Immature natural killer cell (primary cell): ENCODE data around the gene ZNF133. TPM values are rescaled to one million over a fixed set of nuclear protein-coding genes. Genes with fewer than 3 reads are reported as not detected.
"Not testable (repeated sequence)": the region's sequence is repeated elsewhere in the genome, so short reads cannot be mapped to it uniquely, and the experiment has no call there.

Experiments
- DNase-seq, 3 donors: peaks; one replicate each; pipeline ENCODE4 v3.0.0; 2022; ENCODE audit warnings: mixed read lengths in 1 of 3
- H3K27ac Mint-ChIP-seq, 6 donors: one replicate each; pipeline ENCODE4 v1.8.0; 2020; ENCODE audit warnings: mixed read lengths in 6 of 6, mild to moderate bottlenecking in 5 of 6, inconsistent platforms in 4 of 6, moderate library complexity in 3 of 6
- H3K27me3 Mint-ChIP-seq, 3 donors: one replicate each; pipeline ENCODE4 v1.8.0; 2020 to 2021; ENCODE audit warnings: low read depth in 3 of 3, mild to moderate bottlenecking in 3 of 3, mixed read lengths in 3 of 3, moderate library complexity in 3 of 3, inconsistent platforms in 1 of 3
- H3K36me3 Mint-ChIP-seq, 3 donors: one replicate each; pipeline ENCODE4 v1.8.0; 2020; ENCODE audit warnings: mixed read lengths in 3 of 3, inconsistent platforms in 2 of 3, mild to moderate bottlenecking in 2 of 3
- H3K4me1 Mint-ChIP-seq, 2 donors: one replicate each; pipeline ENCODE4 v1.8.0; 2020; ENCODE audit warnings: inconsistent platforms in 2 of 2, mild to moderate bottlenecking in 2 of 2, mixed read lengths in 2 of 2, moderate library complexity in 1 of 2
- H3K4me3 Mint-ChIP-seq, 5 donors: one replicate each; pipeline ENCODE4 v1.8.0; 2020; ENCODE audit warnings: mild to moderate bottlenecking in 5 of 5, mixed read lengths in 5 of 5, inconsistent platforms in 3 of 5, moderate library complexity in 3 of 5
- H3K9me3 Mint-ChIP-seq, 6 donors: one replicate each; pipeline ENCODE4 v1.8.0; 2020; ENCODE audit warnings: mild to moderate bottlenecking in 6 of 6, mixed read lengths in 6 of 6, inconsistent platforms in 4 of 6, moderate library complexity in 3 of 6
- polyA plus RNA-seq, 3 donors: library from polyadenylated mRNA; unstranded; fragments of 300-500 nt; fragmentation: Illumina TruSeq; gene quantifications; one replicate each; pipeline ENCODE4 v1.2.3, GENCODE V29; 2021

Gene ZNF133
- 1 to 10 TPM; 3.2 to 6.5 (median 5.4) TPM for polyA plus RNA-seq

DNA sequence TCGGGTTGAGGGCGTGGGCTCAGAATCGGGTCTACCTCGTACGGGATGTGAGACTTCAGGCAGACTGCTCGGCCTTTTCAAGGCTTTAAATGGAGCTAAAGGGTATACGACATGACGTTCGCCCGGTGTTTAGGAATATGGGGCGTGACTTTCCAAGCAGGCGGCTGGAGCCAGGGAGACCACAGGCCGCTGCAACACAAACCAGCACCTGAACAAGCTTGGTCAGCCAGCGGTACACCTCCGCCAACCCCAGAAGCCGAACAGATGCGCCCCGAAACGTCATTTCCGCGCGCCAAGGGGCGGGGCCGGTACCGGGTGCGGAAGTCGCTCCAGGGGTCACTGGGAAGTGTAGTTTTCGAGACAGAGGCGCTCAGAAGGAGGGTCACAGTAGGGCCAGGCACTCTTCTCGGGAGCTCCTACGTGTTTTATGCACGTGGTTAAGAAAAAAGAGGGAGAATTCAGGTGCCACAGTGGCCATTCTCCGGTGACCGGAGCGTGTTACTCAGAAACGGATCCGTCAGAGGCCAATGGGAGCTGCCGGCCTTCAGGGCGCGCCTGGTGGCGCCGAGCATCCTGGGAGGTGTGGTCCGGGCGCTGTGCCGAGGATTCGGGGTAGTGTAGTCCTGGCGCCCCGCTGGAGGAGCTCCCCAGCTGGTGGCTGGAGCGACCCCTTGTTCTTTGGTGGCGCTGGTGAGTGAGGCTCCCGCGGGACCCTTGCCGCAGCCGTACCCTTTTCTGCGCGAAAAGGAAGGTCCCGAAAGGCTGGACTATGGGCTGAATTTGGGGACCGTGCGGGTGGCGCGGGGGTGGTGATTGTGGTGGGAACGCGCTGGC, at the start of gene ZNF133:
Gene ZNF133, plus strand, starts transcription at position 613 of the 834 bp plus-strand sequence. CDS start 17,160 bp downstream, outside the sequence.
- DNase-seq = peak; percentile 96 to 97 (median 96)
- peaks cover 12 to 28% (median 16%) of the 10 kb centered on the region in 3 donors for H3K36me3 Mint-ChIP-seq
- H3K27me3 Mint-ChIP-seq = peaks cover 10 to 25% (median 21%) of the 10 kb centered on the region in 3 donors
- H3K4me1 Mint-ChIP-seq = peaks cover 22 to 33% of the 10 kb centered on the region in 2 donors
- peaks cover 2 to 21% (median 5%) of the 10 kb centered on the region in 6 donors for H3K9me3 Mint-ChIP-seq
- H3K4me3 Mint-ChIP-seq = peak within 1 kb of the TSS; percentile 98 to 99 (median 98)
- peak within 1 kb of the TSS; percentile 98 to 100 (median 99) for H3K27ac Mint-ChIP-seq

DNA sequence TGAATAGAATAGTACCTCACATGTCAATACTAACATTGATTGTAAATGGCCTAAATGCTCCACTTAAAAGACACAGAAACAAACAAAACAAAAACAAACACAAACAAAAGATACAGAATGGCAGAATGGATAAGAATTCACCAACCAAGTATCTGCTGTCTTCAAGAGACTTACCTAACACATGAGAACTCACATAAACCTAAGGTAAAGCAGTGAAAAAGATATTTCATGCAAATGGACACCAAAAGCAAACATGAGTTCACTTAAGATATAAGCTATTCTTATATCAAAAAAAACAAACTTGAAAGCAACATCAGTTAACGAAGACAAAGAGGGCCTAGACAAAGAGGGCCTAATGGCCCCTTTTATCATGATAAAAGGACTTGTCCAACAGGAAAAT, 47.3 kb upstream of the ZNF133 start:
- Mint-ChIP-seq H3K27ac (no peak overlapping the region), H3K4me1 (no peaks in the 10 kb centered on the region), H3K9me3 (peaks cover 0 to 11% (median 5%) of the 10 kb centered on the region in 6 donors), H3K4me3 (no peak overlapping the region), H3K27me3 (peaks cover 2 to 9% (median 6%) of the 10 kb centered on the region in 3 donors), H3K36me3 (no peaks in the 10 kb centered on the region)
- no peak for DNase-seq

DNA sequence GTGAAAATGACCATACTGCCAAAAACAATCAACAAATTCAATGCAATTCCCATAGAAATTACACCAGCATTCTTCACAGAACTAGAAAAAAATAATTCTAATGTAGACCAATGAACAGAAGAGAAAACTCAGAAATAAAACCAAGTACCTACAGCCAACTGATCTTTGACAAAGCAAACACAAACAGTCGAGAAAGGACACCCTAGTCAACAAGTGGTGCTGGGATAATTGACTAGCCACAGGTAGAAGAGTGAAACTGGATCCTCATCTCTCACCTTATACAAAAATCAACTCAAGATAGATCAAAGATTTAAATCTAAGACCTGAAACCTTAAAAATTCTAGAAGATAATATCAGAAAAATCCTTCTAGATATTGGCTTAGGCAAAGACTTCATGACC, 44.5 kb upstream of the ZNF133 start:
- Mint-ChIP-seq H3K27me3 (peaks cover under 1 to 10% (median 9%) of the 10 kb centered on the region in 3 donors), H3K4me3 (no peak overlapping the region), H3K27ac (no peak overlapping the region), H3K4me1 (no peaks in the 10 kb centered on the region), H3K36me3 (no peaks in the 10 kb centered on the region), H3K9me3 (peaks cover 0 to 11% (median 5%) of the 10 kb centered on the region in 6 donors)
- DNase-seq = no peak

DNA sequence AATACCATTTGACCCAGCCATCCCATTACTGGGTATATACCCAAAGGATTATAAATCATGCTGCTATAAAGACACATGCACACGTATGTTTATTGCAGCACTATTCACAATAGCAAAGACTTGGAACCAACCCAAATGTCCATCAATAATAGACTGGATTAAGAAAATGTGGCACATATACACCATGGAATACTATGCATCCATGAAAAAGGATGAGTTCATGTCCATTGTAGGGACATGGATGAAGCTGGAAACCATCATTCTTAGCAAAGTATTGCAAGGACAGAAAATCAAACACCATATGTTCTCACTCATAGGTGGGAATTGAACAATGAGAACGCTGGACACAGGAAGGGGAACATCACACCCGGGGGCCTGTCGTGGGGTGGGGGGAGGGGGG, 39.8 kb upstream of the ZNF133 start:
- DNase-seq, H3K4me1 Mint-ChIP-seq, H3K9me3 Mint-ChIP-seq, H3K4me3 Mint-ChIP-seq, H3K27ac Mint-ChIP-seq, H3K27me3 Mint-ChIP-seq, H3K36me3 Mint-ChIP-seq: not testable (repeated sequence)

- Mint-ChIP-seq H3K27me3 (peaks cover 0 to 6% (median 2%) of the 10 kb centered on the region in 3 donors), H3K27ac (no peak overlapping the region), H3K4me1 (no peaks in the 10 kb centered on the region), H3K9me3 (no peaks in the 10 kb centered on the region), H3K4me3 (no peak overlapping the region), H3K36me3 (no peaks in the 10 kb centered on the region)
- DNase-seq = no peak
Observed at GRCh38 chr20:18250217-18250616, 38.1 kb upstream of the ZNF133 start.

DNA sequence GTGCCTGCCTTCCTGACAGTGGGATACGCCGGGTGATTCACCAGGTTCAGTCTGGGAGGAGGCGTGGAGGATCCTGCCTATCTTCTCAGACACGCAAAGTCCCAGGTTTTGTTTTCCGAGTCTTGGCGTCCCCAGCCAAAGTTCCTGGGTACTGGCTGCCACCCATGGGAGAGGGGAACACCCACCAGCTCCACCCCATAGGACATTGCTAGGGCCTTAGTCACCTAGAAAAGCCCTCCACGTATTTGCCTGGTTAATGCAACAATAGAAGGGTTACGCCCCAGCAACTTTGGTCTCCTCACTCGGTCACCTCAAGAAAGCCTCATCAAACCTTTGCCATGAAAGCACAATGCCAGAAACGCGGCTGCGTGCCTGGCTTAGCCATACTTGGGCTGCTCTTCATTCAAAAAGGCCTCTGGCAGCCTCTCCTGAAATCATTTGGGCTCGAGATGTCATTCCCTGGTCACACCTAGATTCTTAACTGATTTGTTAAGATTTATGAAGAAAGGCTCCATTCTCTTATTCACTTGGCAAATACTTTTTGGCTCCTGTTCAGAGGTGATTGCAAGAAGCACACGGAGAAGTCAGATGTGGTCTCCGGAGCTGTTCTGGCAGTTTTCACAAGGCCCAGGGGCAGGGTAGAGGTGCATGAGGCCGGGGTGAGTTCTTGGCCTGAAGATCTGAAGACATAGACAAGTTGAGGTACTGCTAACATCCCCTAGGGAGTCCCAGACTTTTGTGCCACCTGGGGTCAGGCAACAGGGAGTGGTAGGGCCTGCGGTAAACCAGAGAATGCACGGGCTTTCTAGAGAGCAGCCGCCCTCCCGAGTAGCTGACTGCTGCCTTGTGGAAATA, 35.5 kb upstream of the ZNF133 start:
- no peak for DNase-seq
- Mint-ChIP-seq H3K27ac (no peak overlapping the region), H3K9me3 (peaks cover 0 to 2% (median 0%) of the 10 kb centered on the region in 6 donors), H3K4me3 (no peak overlapping the region), H3K4me1 (no peaks in the 10 kb centered on the region), H3K27me3 (peaks cover 0 to 3% (median 3%) of the 10 kb centered on the region in 3 donors), H3K36me3 (no peaks in the 10 kb centered on the region)

DNA sequence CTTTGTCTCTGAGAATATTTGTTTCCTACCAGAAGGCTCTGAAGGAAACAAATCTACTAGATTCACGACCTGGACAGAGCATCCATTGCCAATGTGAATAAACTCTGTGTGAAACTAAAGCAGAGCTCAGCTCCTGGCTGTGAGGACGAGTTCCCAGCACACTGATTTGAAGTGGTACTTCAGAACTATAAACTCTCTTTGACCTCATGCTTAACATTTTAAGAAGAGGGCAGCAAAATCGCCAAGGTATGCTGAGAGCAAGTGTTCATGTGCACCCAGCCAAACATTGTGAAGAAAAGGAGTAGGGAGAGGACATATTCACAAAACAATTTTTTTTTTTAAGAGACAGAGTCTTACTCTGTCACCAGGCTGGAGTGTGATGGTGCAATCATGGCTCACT, 33.7 kb upstream of the ZNF133 start:
- Mint-ChIP-seq H3K4me3 (no peak overlapping the region), H3K27ac (no peak overlapping the region), H3K4me1 (no peaks in the 10 kb centered on the region), H3K9me3 (peaks cover 0 to 2% (median 0%) of the 10 kb centered on the region in 6 donors), H3K36me3 (no peaks in the 10 kb centered on the region), H3K27me3 (peaks cover 0 to 3% (median 2%) of the 10 kb centered on the region in 3 donors)
- no peak for DNase-seq

DNA sequence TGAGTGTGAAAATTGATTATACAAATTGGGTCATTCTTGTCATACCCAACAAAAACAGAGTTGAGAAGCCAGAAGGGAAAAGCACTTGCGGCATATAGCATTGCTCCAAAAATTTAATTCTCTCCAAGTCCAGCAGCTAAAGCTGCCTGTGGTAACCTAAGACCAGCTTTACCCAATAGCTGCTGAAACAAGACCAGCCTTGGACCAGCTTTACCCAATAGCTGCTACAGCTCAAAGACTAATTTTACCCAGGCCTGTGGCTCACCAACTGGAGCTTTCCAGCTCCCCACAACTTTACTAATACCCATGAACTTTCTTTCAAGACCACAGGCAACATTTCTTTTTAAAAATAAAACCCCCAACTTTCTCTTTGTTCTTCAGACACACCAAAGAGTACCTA, 32.8 kb upstream of the ZNF133 start:
- no peak overlapping the region for H3K27ac Mint-ChIP-seq
- H3K9me3 Mint-ChIP-seq = peaks cover 0 to 2% (median 0%) of the 10 kb centered on the region in 6 donors
- no peaks in the 10 kb centered on the region for H3K4me1 Mint-ChIP-seq
- H3K4me3 Mint-ChIP-seq = no peak overlapping the region
- peaks cover 0 to 5% (median 2%) of the 10 kb centered on the region in 3 donors for H3K27me3 Mint-ChIP-seq
- DNase-seq = no peak
- H3K36me3 Mint-ChIP-seq = no peaks in the 10 kb centered on the region

DNA sequence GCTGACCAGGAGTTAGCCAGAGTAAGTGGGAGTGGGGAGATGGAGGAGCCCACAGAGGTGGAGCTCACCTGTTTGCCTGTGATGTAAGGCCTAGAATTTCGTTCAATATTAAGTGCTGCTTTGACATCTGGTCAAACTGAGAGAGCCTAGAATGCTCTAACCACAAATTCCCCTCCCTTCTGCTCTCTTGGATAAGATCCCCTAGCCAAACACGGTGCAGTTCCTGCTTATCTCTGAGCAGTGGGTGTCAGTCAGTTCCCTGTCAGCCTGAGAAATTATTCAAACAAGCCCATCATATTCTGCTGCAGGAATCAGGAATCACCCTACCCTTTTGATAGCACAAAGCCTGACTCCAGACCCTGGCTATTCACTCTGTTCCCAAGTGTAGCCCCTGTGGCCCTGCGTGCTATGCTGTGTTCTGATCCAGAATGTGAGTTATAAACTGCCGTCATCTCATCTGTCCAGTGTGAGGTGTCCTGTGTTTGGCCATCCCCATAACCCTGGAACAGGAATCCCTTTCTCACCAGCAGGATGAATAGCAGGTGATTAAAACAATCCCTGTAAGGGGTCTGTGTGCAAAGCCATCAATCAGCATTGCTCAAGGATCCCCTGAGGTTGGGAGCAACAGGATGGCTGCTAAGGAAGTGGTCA, 31.8 kb upstream of the ZNF133 start:
- Mint-ChIP-seq H3K4me1 (no peaks in the 10 kb centered on the region), H3K27me3 (peaks cover 0 to 8% (median 2%) of the 10 kb centered on the region in 3 donors), H3K36me3 (no peaks in the 10 kb centered on the region)

GRCh38 chr20:18258126-18258860, 30.0 kb upstream of the ZNF133 start:
- Mint-ChIP-seq H3K27ac (no peak overlapping the region), H3K27me3 (peaks cover 0 to 8% (median 2%) of the 10 kb centered on the region in 3 donors), H3K36me3 (no peaks in the 10 kb centered on the region), H3K4me3 (no peak overlapping the region), H3K4me1 (no peaks in the 10 kb centered on the region), H3K9me3 (peaks cover 0 to 2% (median 0%) of the 10 kb centered on the region in 6 donors)
- no peak for DNase-seq

More for the DNA sequence above, 31.8 kb upstream of the ZNF133 start:
- no peak overlapping the region for H3K27ac Mint-ChIP-seq
- H3K9me3 Mint-ChIP-seq = peaks cover 0 to 2% (median 0%) of the 10 kb centered on the region in 6 donors
- DNase-seq = no peak
- H3K4me3 Mint-ChIP-seq = no peak overlapping the region

GRCh38 chr20:18259730-18260129, 28.6 kb upstream of the ZNF133 start:
- DNase-seq = no peak
- no peak overlapping the region for H3K27ac Mint-ChIP-seq
- no peaks in the 10 kb centered on the region for H3K36me3 Mint-ChIP-seq
- H3K4me1 Mint-ChIP-seq = no peaks in the 10 kb centered on the region
- H3K9me3 Mint-ChIP-seq = peaks cover 0 to 2% (median 0%) of the 10 kb centered on the region in 6 donors
- peaks cover 0 to 8% (median 2%) of the 10 kb centered on the region in 3 donors for H3K27me3 Mint-ChIP-seq
- no peak overlapping the region for H3K4me3 Mint-ChIP-seq

DNA sequence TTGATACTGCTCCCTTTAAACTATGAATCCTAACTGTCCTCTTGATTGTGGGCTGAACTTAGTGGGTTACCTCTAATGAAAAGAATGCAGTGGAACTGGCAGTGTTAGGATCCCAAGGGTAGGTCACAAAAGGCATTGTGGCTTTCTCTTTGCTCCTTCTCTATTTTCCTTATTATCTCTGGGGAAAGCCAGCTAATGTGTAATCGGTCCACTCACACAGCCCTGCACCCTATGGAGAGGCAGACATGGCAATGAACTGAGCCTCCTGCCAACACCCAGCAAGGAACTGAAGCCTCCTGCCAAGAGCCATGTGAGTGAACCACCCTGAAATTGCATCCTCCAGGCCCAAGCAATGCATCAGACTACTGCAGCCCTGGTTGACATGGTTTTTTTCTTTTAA, 24.6 kb upstream of the ZNF133 start:
- Mint-ChIP-seq H3K4me1 (no peaks in the 10 kb centered on the region), H3K27ac (peak overlapping the region in 1 of 6 donors; percentile 59), H3K4me3 (no peak overlapping the region), H3K9me3 (no peaks in the 10 kb centered on the region), H3K27me3 (peaks cover 2 to 5% (median 4%) of the 10 kb centered on the region in 3 donors), H3K36me3 (no peaks in the 10 kb centered on the region)
- DNase-seq = no peak

DNA sequence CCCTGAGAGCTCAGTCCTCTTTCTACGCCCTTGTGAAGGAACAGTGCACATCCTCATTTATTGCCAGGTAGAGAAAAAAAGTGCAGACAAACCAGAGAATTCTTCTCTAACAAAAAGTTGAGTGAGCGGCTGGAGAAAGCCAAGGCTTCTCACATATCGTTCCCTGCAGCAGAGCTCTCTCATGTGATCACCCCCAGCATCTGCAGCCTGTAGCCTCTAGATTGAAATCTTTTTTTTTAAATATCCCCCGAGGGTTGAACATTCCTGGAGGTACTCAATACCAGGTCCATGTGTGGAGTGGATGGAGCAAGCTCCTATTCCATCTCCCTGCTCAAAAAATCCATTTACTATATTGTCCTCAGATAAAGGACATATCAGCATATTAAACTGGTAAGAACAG, 22.9 kb upstream of the ZNF133 start:
- peaks cover 2 to 4% (median 4%) of the 10 kb centered on the region in 3 donors for H3K27me3 Mint-ChIP-seq
- H3K27ac Mint-ChIP-seq = no peak overlapping the region
- DNase-seq = no peak
- H3K4me1 Mint-ChIP-seq = no peaks in the 10 kb centered on the region
- H3K9me3 Mint-ChIP-seq = no peaks in the 10 kb centered on the region
- H3K36me3 Mint-ChIP-seq = no peaks in the 10 kb centered on the region
- H3K4me3 Mint-ChIP-seq = no peak overlapping the region
